HepG2 (cell line): ENCODE results near the gene PCSK6.

Experiments used
- CTCF ChIP-seq: sonication (generic); formaldehyde crosslinking; IDR thresholded peaks from 2 replicates; pipeline ENCODE4 v1.5.0; 2020; ENCODE audit warnings: mild to moderate bottlenecking, missing genetic modification reagents, moderate library complexity
- IRF2 ChIP-seq: IDR thresholded peaks from 2 replicates; pipeline ENCODE4 v1.6.1; 2018; ENCODE audit warnings: missing genetic modification reagents, missing compliant biosample characterization
- PRDM10 ChIP-seq: sonication (generic); formaldehyde crosslinking; IDR thresholded peaks from 2 replicates; pipeline ENCODE4 v1.4.0; 2020; ENCODE audit warnings: low read depth, missing genetic modification reagents
- PRPF4 ChIP-seq: fragments of 200-400 bp; formaldehyde crosslinking; IDR thresholded peaks from 2 replicates; pipeline ENCODE4 v1.6.1; 2016; ENCODE audit warnings: low read length, low read depth; ENCODE audit not compliant: poor library complexity, severe bottlenecking
- SP2 ChIP-seq: sonication (generic); formaldehyde crosslinking; IDR thresholded peaks from 2 replicates; pipeline ENCODE4 v1.5.1; 2020; ENCODE audit warnings: mild to moderate bottlenecking, missing genetic modification reagents
- STAT5B ChIP-seq: sonication (generic); formaldehyde crosslinking; IDR thresholded peaks from 2 replicates; pipeline ENCODE4 v1.4.0; 2020; ENCODE audit warnings: missing genetic modification reagents
- ZFX ChIP-seq: sonication (generic); formaldehyde crosslinking; IDR thresholded peaks from 2 replicates; pipeline ENCODE4 v1.4.0; 2020; ENCODE audit warnings: mild to moderate bottlenecking, low read depth, missing genetic modification reagents, moderate library complexity
- ZNF136 ChIP-seq: sonication (generic); formaldehyde crosslinking; IDR thresholded peaks from 2 replicates; pipeline ENCODE4 v1.8.1; 2022; ENCODE audit warnings: low read depth, mild to moderate bottlenecking, moderate library complexity, missing genetic modification reagents
- ZNF138 ChIP-seq: sonication (generic); formaldehyde crosslinking; IDR thresholded peaks from 2 replicates; pipeline ENCODE4 v1.5.0; 2020; ENCODE audit warnings: mild to moderate bottlenecking, low read depth, missing genetic modification reagents
- ZNF580 ChIP-seq: IDR thresholded peaks from 2 replicates; pipeline ENCODE4 v1.6.1; 2016; ENCODE audit warnings: low read depth, borderline replicate concordance
- ZNF691 ChIP-seq: sonication (generic); formaldehyde crosslinking; IDR thresholded peaks from 2 replicates; pipeline ENCODE4 v1.4.0; 2020; ENCODE audit warnings: missing genetic modification reagents, low read depth, mild to moderate bottlenecking, borderline replicate concordance
- ZNF776 ChIP-seq: sonication (generic); formaldehyde crosslinking; IDR thresholded peaks from 2 replicates; pipeline ENCODE4 v1.4.0; 2020; ENCODE audit warnings: mild to moderate bottlenecking, missing genetic modification reagents

DNA sequence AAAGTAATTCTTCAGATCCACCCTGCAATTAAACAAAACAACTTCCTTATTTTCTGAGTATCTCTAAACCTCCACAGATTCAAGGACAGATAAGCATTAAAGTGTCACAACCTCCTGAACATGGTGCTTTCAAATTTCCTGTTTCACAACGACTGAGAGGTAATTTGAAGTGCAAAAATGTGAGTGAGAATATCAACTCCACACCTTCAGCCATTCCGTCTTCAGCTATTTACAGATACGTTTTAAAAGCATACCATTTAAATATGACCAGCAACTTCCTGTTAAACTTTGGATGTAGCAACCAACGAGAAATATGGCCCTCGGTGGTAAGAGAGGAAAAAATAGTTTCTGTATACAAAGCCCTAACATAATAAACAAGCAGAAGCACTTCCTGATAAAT, 32.1 kb upstream of the PCSK6 start:
- no peak for TF ChIP-seq PRDM10 (CRISPR knock-in tag)
- no peak for TF ChIP-seq ZNF138
- TF ChIP-seq PRPF4: no peak
- TF ChIP-seq IRF2 (CRISPR knock-in tag): no peak
- TF ChIP-seq SP2 (CRISPR knock-in tag): no peak
- no peak for TF ChIP-seq ZFX (CRISPR knock-in tag)
- TF ChIP-seq STAT5B (CRISPR knock-in tag): no peak
- no peak for TF ChIP-seq ZNF580 (CRISPR knock-in tag)
- no peak for TF ChIP-seq ZNF136 (CRISPR knock-in tag)
- TF ChIP-seq ZNF691: no peak
- TF ChIP-seq CTCF (CRISPR knock-in tag): no peak
- TF ChIP-seq ZNF776 (CRISPR knock-in tag): no peak
